Stimulated activated CD4-positive, alpha-beta T cell treated with anti-CD3 and anti-CD28 coated beads, Interleukin-15, amount 100 ng/mL, for 1 hour (primary cell): Measurements from ENCODE around the gene RPS25.
"Not testable (repeated sequence)": the region's sequence is repeated elsewhere in the genome, so short reads cannot be mapped to it uniquely, and the experiment has no call there.

Experiments
- DNase-seq, 2 donors: peaks; one replicate each; pipeline ENCODE4 v3.0.0-alpha.2; 2020; ENCODE audit warnings: low read depth in 1 of 2, low spot score in 1 of 2

Gene RPS25

DNA sequence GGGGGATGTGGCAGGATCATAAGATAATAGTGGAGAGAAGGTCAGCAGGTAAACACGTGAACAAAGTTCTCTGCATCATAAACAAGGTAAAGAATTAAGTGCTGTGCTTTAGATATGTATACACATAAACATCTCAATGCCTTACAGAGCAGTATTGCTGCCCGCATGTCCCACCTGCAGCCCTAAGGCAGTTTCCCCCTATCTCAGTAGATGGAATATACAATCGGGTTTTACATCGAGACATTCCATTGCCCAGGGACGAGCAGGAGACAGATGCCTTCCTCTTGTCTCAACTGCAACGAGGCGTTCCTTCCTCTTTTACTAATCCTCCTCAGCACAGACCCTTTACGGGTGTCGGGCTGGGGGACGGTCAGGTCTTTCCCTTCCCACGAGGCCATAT lies 21.3 kb upstream of the RPS25 start:
- DNase-seq: not testable (repeated sequence)

DNA sequence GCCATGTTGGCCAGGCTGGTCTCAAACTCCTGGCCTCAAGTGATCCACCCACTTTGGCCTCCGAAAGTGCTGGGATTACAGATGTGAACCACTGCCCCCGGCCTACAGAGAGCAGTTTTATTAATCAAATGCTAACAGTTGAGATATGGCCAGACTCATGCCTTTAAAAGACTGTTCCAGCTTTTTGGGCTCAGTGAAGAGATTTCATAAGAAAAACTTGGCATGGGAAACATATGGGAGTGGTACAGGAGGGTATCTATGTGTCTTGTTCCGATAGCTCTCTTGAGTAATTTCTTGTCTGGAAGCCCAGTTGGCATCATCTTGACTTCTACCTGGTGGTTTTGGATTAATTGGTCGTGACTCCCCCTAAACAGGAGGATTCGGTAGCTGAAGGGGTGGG lies 20.7 kb upstream of the RPS25 start:
- no peak for DNase-seq

DNA sequence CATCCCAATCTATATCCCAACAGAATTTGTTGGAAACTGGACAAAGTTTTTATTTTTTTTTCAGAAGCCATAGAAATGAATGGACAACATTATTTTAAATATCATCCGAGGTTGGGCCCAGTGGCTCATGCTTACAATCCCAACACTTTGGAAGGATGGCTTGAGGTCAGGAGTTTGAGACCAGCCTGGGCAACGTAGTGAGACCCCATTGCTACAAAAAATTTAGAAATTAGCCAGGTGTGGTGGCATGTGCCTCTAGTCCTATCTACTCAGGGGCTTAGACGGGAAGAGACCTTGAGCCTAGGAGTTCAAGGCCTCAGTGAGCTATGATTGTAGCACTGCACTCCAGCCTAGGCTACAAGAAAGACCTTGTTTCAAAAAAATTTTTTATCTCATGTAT lies 16.7 kb upstream of the RPS25 start:
- DNase-seq: no peak

DNA sequence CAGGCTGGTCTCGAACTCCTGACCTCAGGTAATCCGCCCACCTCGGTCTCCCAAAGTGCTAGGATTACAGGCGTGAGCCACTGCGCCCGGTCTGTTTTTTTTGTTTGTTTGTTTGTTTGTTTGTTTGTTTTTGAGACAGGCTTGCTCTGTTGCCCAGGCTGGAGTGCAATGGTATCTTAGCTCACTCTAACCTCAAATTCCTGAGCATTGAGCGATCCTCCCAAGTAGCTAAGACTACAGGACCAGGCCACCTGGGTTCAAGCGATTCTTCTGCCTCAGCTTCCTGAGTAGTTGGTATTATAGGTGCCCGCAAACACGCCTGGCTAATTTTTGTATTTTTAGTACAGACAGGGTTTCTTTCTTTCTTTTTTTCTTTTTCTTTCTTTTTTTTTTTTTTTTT lies 15.3 kb upstream of the RPS25 start:
- not testable (repeated sequence) for DNase-seq

DNA sequence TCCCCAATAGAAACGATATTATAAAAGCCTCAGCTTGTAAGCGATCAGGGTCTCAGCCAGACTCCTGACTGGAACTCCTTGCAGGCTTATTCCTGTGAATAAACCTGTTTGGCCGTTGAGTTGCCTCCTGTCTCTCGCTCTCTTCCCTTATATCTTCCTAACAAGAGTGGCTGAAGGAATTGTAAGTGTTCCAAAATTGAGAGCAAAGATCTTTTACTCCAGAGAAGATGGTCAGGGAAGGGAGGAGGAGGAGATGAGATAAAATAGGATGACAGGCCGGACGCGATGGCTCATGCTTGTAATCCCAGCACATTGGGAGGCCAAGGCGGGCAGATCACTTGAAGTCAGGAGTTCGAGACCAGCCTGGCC lies 13.8 kb upstream of the RPS25 start:
- DNase-seq: no peak

DNA sequence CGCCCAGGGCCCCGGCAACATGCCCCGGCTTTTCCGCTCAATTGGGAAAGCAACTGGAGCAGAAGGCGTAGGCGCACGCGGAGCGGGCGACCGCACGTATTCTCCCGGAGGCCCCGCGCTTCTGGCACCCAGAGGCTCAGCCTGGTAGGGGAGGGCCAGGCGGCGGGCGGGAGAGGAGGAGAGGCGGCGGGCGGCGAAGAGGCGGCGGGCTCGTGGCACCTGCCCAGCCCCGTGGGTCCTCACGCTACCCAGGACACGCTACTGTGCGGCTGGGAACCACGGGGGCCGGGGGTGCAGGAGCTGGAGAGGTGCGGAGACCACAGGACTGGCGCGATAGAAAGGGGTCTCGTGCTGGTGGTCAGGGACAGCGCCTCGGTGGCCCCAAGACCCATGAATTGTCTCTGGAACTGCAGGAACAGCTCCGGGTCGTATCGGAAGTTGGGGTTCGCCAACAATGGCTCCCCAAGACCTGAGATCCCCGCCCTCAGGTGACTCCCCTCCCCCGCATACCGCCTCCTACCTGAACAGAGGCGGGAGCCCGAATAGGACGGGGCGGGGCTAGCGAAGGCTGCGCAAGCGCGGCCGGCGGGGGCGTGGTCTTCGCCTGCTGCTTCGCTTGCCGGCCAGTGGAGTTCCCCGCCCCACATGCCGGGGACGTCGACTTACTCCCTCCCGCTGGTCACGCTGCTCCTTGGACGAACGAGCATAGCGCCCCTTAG lies 12.3 kb upstream of the RPS25 start, which contains the start of gene SLC37A4:
Gene SLC37A4, minus strand, starts transcription at position 549 of the 719 bp plus-strand sequence.
- DNase-seq: peak; percentile 98 to 100

DNA sequence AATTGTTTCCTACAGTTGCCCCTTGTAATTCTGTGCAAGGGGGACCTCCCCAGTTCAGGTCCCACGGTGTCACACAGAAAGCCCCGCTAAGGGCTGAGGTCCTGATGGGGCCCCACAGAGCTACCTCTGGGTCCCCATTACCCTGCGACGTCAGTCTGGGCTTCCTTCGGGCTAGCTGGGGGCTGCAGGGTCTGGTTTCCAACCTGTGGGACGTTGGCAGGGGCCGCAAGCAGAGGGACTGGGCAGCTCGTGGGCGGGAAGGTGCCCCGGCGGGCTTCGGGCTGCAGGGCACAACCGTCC lies 11.8 kb upstream of the RPS25 start:
- no peak for DNase-seq

DNA sequence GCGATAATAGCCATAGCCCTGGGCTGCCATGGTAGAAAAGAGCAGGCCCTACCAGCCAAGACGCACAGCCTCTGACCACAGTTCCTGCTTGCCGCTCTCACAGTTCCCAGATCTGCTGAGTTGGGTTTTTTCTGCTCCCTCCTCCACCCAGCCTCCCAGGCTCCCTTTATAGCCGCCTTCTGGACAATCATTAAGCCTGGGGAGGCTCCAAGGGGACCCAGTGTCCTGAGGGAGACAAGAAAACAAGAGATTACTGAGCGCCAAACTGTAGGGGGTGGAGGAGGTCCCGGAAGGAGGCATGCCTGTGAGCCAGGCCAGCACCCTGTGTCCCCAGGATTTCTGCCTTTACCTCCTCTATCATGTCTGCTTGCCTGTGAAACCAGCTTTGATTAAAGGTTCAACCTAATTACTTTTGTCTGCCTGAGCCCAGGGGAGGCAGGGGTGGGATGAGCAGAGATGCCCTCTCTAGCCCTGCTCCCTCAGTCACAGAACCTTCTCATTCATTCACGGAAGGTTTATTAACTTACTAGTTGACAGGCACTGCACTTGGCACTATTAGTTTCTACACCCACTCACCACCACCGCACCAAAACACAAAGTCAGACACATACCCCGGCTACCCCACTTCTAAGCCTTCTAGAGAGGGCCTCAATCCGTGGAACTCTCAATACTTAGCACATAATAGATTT lies 11.3 kb upstream of the RPS25 start:
- no peak for DNase-seq

DNA sequence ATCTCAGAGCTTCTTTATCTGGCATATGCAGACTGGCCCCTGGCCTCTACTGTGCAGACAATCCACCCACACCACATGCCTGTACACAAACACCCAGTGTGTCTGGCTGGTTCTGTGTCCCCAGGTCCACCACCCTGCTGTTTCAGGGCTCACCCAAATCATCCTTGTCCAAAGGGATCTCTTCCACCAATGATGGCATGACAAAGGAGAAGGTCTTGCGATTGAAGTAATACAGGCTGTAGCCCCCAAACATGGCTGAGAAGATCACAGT lies 10.9 kb upstream of the RPS25 start:
- no peak for DNase-seq

DNA sequence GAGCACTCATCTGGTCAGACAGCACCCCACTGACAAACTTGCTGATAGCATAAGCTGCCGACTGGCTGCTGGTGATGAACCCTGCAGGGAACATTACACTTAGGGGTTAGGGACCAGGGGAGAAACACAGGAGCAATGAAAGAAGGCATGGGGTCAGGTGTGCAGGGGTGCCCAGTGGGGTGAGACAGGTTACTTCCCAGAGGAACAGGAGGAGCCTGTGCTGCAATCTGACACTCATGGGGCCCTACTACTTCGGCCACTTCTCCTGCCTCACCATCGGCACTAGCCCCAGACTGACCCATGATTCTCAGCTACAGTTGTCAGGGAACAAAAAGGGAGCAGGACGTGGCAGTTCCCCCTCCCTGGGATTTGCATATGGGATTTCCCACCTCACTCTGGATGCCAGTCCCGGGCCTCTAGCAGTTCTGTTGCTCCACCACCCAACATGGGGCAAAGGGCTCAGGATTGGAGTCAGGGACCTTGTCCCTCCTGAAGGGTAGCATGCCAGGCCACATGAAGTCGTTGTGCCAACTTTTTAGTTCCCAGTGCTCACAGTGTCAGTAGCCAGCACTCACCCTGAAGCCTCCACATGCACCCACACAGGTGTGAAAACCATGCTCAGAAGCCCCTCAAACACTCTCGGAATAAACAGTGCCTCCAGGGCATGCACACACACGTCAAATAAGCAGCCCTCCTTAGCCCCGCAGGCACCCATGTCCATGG lies 10.4 kb upstream of the RPS25 start:
- no peak for DNase-seq

DNA sequence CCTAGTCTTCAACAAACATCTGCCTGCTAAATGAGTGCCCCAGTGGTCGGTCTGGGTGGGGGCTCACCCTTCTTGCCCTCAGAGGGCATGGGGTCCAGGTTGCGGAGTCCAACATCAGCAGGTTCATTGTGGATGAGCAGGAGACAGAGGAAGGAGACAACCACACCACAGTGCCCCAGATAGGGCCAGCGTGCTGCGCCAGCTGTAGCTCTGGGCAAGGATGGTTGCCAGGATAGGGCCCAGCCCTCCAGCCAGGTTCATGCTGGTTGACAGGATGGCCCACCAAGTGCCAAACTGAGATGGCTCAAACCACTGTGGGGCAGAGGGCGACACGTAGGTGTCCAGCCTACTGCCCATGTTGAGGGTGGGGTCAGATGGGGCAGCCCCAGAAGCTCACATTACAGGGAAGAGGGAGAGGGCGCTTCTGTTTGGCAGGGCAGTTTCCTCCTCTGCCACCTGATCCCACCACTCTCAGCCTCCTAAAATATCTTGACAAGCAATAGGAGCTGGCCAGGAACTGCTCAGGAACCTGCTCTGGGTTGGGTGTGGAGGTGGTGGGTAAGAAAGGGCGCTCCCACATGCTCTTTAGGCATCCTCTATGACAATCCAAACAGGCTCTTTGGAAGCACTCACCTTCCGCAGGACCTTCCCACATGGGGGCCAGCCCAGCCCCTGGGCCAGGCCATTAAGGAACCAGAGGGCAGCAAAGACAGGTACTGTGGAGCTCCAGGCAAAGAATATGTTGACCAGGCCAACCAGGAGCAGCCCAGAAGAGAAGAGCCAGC lies 9.6 kb upstream of the RPS25 start:
- no peak for DNase-seq

DNA sequence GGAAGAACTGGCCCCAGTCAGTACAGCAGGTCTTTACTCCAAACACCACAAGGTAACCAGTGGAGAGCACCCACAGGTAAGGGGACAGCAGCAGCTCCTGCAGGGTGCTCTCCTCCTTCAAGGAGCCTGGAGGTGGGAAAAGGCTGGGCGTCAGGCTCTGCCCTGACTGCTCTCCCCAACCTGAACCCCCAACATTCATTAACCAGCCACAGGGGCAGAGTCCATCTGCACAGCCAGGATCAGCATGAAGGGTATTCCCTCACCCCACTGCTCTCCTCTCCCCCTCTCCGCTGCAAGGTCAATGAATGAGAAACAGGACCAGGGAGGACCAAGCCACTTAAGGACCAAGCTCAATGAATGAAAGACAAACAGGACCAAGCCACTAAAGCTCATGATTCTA lies 8.8 kb upstream of the RPS25 start:
- no peak for DNase-seq

DNA sequence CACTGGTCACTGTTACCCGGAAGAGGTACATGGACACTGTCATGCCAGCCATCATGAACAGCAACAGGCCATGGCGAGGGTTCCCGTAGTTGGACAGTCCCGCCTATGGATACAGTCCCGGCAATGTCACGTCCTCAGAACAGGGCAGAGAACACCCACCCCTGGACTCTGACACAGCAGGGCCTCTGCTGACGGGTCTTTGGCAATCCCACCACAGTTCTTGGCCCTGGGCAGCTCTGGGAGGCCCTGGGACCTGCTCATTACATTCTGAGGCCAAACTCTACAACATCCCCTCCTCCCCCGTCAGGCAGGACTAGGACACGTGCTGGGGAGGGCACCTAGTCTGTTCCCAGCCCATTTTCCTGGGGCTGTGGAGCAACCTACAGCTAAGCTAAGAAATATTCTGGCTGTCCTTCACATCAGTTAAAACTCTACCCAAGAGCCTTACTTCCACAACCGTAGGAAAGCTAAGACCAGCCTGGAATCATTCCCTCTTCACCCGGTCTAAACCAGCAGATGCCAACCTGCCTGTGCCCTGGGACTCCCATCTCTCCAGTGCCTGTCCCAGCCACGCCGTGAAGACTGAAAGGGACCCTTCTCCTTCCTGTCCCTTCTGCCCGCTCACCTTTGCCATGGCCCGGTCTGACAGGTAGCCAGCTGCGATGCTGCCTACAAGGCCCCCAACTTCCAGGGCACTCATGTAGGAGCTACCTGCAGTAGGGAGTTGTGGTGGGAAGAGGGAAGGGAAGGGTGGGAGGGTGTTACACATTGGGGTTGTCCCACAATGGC lies 8.0 kb upstream of the RPS25 start:
- no peak for DNase-seq

DNA sequence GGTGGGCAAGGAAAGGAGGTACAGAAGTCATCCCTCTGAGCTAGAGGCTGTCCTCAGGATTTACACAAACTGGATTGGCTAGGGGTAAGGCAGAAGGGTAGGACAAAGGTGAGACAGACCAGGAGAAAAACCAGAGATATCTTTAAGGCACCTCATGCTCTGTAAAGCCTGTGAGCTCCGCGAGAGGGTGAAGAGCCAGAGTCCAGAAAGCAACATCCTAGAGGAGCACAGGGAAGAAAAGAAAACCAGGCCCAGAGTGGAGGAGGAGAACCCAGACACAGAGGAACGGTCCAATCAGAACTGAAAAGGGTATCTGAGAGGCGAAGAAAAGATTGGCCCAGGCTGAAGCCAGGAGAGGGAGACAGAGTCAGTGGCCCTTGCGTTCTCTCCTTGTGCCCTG lies 7.4 kb upstream of the RPS25 start:
- DNase-seq: no peak

DNA sequence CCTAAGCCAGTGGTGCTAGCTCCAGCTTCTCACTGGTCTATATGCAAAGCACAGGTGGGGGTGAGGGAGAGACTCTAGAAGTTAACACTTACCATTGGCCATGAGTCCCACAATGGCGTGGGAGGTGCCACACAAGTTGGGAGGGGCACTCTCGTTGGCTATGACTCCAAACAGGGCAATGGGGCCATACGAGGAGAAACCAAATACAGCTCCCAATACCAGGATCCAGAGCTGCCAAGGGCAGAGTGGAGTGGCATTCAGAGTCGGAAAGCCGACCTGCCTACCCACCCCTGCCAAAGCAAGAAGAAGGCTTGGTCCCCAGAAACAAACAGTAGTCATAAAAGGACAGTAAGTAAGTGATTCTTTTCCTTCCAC lies 6.9 kb upstream of the RPS25 start:
- DNase-seq: no peak

DNA sequence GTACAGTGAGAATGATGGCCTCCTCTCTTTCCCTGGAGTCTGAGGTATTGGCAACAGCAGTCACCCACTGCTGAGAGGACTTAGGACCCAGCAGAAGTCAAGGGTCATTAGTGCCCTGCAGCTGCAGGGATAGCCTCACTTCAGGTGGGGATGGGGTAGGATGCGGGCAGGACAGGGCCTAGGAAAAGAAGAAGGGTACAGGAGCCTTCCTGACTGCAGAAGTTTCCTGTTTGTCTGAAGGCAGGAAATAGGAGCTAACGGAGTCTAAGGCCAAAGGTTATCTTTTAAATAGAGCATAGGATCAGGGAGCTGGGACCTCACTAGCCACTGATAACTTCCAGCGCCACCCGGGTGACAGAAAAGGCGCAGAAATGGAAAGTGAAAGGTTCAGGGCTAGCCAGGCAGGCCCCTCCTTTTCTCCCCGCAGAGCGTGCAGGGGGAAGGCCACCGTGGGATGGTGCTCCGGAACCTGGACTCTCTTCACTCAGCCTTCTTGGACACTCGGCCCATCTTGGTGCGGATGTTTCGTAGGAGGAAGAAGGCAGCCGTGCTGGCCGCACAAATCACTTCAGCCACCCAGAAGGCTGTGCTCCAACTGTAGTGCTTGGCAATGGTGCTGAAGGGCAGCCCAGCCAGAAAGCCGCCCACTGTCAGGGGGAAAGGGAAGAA lies 6.4 kb upstream of the RPS25 start:
- no peak for DNase-seq

DNA sequence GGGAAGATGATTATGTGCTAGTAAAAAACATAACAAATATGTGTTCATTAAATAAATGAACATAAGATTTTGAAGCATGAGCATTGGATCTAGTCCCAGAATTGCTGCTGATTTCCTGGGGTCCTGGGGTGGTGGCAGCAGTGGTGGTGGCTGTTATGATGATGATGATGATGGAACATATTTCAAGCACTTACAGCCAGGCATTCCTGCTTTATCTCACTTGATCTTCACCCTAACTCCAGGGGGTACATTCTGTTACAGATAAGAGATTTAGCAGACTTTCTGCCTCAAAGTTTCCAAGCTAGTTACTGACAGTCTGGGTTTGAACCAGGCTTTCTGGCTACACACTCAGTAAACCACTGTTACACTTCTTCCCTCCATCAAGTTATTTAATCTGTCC lies 5.6 kb upstream of the RPS25 start:
- no peak for DNase-seq

DNA sequence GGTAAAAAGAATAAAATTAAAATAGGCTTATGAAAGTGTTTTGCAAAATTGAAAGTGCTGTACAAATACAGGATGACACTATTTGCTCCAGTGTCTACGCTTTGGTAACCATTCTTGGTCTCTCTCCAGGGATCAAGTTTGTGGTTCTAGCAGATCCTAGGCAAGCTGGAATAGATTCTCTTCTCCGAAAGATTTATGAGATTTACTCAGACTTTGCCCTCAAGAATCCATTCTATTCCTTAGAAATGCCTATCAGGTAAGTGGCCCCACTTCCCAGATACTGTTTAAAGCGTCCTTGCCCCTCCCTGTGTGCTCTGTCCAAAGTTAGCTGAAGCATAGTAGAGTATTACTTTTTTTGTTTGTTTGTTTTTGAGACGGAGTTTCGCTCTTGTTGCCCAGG lies 3.5 kb upstream of the RPS25 start:
- DNase-seq: no peak

DNA sequence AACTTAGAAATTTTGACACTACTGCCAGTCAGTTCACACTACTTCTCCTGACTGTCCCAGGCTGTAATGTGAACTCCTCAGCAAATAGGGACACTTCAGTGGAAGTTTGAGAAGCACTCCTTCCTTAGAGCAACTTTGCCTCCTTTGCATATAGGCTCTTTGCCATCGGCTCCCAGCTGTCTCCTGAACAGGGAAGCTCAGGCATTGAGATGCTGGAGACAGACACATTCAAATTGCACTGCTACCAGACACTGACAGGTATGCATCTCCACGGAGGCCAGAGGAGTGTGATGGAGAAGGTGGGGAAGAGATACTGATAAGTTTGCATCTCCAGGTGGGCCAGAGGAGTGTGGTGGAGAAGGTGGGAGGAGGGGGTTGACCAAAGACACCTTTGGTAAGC lies 1.9 kb upstream of the RPS25 start:
- DNase-seq: no peak

DNA sequence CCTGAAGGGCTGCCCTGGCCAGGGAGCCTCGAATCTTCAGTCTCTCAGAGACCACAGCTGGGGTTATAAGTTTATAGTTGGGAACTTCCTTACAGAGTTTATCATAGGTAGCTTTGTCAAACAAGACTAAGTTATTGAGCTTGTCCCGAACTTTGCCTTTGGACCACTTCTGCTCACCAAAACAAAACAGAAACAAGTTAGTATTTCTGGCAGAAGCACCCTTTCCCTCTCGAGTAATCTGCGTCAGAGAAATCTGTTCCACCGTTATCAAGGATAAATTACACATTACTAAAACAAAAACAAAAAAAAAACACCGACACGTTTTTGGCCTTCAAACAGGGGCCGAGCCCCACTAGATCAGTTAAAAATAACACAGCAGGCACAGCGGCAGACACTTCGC lies 766 bp downstream of the RPS25 start:
- not testable (repeated sequence) for DNase-seq
